GM18907 (cell line): ENCODE results near the gene SEPTIN12.
A peak's percentile ranks its signal among the peaks of the same experiment; 100 is the strongest.
"Not testable (repeated sequence)": the region's sequence is repeated elsewhere in the genome, so short reads cannot be mapped to it uniquely, and the experiment has no call there.

Experiments
- ATAC-seq: cut with Tn5 transposase; IDR thresholded peaks from one replicate; pipeline ENCODE4 v1.9.1; 2021; ENCODE audit warnings: mild to moderate bottlenecking, moderate library complexity; ENCODE audit not compliant: unreplicated experiment

SEPTIN12 gene

DNA sequence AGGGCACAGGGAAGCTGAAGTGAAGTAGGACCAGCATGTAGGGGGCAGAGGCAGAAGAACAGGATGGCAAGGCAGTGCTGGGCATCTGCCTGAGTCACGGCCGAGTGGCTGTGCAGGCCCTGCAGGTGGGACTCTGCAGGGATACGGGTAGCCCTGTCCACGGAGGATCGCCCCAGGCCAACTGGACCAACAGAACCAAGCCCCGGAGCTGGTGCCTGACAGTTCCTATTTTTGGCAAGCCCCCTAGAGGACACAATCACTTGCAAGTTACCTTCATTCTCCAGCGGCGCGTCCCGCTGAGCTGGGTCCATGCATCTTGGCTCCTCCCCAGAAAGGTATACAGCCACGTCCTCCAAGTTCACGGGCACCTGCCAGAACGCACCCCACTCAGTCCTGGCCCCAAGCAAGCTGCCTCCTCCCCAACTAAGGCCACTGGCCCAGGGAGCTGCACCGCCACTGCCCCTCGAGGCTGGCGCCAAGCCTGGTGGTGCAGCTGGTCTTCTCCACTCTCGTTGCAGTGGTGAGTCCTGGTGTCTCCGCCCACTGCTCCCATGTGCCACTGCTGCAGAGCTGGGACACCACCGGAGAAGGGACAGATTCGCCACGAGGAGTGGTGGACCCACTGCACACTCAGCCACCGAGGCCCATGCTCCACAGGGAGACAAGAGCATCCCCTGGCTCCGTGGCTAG lies 27.8 kb downstream of the SEPTIN12 start:
- no peak for ATAC-seq

DNA sequence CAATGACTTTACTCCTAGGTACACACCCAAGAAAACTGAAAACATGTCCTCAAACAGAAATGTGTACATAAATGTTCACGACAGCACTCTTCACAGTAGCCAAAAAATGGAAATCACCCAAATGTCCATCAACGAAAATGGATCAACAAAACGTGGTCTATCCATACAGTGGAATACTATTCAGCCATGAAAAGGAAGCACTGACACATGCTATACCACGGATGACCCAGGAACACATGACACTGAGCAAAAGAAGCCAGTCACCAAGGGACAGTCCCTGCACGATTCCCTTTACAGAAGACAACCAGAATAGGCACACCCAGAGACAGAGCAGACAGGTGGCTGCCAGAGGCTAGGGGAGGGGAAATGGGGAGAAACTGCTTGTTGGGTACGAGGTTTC lies 32.5 kb downstream of the SEPTIN12 start:
- ATAC-seq = no peak

DNA sequence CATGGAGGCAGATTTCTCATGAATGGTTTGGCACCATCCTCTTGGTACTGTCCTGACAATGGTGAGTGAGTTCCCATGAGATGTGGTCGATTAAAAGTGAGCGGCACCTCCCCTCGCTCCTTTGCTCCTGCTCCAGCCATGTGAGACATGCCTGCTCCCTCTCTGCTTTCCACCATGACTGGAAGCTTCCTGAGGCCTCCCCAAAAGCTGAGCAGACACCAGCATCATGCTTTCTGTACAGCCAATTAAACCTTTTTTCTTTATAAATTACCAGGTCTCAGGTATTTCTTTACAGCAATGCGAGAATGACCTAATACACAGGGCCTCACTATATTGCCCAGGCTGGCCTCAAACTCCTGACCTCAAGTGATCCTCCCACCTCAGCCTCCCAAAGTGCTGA lies 33.3 kb downstream of the SEPTIN12 start:
- no peak for ATAC-seq

DNA sequence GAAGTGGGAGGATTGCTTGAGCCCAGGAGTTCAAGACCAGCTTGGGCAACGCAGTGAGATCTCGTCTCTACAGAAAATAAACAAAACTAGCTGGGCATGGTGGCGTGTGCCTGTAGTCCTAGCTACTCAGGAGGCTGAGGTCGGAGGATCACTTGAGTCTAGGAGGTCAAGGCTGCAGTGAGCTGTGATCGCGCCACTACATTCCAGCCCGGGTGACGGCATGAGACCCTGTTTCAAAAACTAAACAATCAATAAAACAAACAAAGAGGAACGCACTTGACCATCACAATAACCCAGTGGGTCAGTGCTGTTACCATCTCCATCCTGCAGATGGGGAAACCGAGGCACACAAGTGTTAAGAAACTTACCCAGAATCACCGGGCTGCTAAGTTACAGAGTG lies 34.9 kb downstream of the SEPTIN12 start:
- no peak for ATAC-seq

DNA sequence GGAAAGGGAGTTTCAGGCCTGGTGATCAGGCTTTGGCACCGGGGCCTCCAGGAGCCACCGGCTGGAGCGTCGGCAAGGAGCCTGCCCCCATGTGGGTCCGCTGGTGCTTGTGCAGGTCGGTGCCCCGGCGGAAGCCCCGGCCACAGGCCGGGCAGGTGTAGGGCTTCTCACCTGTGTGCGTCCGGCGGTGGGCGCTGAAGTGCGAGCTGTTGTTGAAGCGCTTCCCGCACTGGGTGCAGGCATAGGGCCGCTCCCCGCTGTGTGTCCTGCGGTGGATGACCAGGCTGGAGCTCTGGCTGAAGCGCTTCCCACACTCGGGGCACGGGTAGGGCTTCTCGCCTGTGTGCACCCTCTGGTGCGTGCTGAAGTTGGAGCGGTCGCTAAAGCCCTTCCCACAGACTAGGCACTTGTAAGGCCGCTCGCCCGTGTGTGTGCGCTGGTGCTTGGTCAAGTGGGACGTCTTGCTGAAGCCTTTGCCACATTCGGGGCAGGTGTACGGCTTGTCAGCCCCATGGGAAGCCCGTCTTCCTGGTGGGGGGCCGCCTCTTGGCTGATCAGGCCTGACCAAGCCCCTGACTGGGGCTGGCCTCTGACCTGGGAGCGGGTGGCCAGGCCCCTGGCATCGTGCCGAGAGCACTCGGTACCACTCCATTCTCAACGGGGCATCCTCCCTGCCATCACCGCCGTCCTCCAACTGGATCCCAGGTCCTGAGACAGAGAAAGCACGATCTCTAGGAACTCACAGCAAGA lies 35.6 kb downstream of the SEPTIN12 start:
- no peak for ATAC-seq

DNA sequence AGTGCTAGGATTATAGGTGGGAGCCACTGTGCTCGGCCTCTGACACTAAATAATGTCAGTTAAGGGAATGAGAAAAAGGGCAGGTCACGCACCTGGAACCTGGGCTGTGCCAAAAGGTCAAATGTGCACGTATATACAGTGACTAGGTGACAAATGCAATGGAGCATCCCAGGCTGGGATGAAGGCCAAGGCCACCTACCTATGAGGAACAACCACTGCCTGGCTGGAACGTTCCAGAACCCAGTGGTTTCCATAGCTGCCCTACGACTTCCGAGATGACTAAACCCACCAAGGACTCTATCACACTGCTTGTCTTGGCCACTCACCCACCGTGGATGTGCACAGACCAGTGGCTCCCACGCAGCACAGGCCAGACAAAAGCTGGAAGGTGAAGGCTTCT lies 37.2 kb downstream of the SEPTIN12 start:
- no peak for ATAC-seq

DNA sequence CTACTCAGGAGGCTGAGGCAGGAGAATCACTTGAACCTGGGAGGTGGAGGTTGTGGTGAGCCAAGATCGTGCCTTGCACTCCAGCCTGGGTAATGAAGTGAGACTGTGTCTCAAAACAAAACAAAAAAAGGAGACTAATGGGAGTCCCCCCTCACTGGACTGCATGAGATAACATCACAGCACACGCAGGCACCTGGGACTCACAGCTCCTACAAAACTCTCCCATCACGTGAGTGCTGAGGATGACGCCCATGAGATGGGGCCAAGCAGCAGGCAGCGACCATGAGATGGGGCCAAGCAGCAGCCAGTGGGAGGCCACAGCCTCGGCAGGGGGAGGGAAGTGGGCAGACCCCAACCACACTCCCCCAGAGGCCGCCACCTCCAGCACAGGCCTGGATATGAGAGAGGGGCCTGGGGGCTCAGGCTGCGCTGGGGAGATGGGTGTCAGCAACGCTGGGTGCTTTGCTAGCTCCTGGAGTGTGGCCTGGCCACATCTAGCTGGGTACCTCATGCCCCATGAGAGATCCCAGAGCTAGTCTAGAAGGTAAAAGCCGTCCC lies 38.4 kb downstream of the SEPTIN12 start:
- ATAC-seq = no peak

GRCh38 chr16:4748682-4749411 lies 39.3 kb downstream of the SEPTIN12 start:
- ATAC-seq = no peak

- ATAC-seq = no peak
Observed at GRCh38 chr16:4747906-4748681, 40.1 kb downstream of the SEPTIN12 start.

DNA sequence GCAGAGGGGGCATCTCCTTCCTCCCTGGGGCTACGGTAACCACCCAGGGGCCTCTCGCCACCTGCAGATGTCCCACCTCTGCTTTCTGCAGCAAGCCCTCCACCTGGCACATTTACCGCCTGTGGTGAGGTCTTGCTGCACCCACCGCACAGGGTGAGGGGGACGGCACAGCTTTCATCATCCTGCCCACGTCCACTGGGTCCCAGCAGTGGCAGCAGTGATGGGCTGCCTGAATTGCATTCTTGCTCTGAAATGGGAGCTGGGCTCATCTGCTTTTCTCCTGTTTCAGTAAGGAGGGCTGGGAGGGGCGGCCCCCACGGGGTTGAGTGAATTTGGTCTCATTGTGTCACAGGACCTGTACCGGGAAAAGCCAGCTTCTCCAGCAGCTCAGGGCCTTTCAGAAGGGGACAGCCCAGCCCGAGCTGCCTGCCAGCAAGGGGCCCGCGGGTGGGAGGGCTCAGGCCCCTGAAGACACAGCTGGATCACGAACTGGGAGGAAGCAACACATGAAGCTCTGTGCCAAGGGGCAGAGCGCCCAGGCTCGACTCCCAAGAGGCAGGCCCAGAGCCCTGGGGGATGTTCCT lies 41.1 kb downstream of the SEPTIN12 start:
- no peak for ATAC-seq

GRCh38 chr16:4746215-4746614 lies 41.9 kb downstream of the SEPTIN12 start:
- no peak for ATAC-seq

GRCh38 chr16:4745274-4745569 lies 42.9 kb downstream of the SEPTIN12 start:
- no peak for ATAC-seq

- ATAC-seq = no peak
Observed at GRCh38 chr16:4744555-4745273, 43.4 kb downstream of the SEPTIN12 start.

GRCh38 chr16:4743226-4743878 lies 44.8 kb downstream of the SEPTIN12 start:
- ATAC-seq = no peak

DNA sequence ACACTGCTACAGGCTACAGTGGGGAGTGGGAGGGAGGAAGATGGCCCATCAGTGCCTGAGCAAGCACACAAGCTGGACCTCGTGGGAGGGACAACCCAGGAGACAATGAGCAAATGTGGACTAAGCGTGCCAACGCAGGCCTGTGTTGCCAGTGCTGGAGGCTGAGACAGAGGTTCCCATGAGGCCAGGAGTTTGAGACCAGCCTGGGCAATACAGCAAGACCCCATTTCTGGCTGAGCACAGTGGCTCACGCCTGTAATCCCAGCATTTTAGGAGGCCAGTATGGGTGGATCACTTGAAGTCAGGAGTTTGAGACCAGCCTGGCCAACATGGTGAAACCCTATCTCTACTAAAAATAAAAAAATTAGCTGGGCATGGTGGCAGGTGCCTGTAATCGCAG lies 49.8 kb downstream of the SEPTIN12 start:
- not testable (repeated sequence) for ATAC-seq

DNA sequence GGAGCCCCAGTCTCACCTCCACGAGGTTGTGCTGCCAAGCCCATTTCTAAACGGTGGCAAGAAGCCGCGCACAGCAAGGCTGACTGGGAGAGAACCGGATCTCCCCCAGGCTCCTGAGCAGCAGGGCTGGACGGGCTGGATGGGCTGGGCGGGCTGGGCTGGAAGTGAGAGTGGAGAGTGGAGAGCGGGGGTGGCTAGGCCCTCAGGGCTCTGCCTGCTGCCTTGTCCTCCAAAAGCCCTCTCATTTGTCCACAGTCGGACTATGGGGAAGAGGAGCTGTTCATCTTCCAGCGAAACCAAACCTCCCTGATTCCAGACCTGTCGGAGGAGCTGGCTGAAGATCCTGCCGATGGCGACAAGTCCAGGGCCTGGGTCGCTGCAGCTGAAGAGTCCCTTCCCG lies 50.6 kb downstream of the SEPTIN12 start:
- no peak for ATAC-seq

- no peak for ATAC-seq
Observed at GRCh38 chr16:4736546-4736945, 51.6 kb downstream of the SEPTIN12 start.

DNA sequence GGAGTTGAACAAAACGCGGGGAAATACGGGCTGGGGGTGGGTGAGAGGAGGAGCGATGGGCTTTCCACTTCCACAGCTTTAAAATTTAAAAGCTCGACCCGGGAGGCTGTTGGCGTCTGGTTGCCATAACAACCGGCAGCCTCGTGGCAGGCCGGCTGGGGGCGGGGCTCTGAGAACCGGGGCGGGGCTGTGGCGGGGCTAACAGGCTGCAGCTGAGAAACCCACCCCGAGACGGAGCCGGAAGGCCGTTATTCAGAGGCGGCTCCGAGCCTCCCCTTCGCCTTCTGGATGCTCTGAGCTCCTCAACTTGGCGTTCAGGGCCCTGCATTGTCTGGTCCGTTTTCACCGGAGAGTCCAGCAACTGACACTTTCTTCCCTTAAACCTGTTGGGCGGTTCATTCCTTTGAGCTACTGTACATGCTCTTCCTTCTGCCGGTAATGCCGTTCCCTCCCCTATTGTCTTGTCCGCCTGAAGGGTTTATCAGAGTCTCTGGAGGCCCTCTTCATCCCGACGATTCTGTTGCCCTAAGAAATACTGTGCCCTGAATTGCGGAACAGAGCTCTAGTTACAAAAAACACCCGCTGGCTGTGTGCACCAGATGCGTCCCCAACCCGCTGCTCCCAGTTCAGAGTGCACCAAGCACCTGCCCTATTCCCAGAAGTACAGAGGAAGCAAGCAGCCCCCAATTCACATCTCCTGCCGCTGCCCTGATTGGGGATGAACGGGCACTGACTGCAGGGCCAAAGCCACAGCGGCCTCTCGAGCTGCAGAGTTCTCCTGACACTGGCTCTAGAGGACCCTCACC lies 53.2 kb downstream of the SEPTIN12 start:
- peak; percentile 68 for ATAC-seq
